NCI-H2081 treated with DMSO at 0.1 percent for 48 hours (cell line): ENCODE data around the gene UTP15.

Experiments used
- DNase-seq: peaks from one replicate; lab custom pipeline; 2025; lab: John Stamatoyannopoulos, UW

The UTP15 gene

GRCh38 chr5:73565969-73566547, 515 bp downstream of the UTP15 start:
- DNase-seq, result no peak

GRCh38 chr5:73582285-73583145, 17.0 kb downstream of the UTP15 start:
- DNase-seq, result no peak

DNA sequence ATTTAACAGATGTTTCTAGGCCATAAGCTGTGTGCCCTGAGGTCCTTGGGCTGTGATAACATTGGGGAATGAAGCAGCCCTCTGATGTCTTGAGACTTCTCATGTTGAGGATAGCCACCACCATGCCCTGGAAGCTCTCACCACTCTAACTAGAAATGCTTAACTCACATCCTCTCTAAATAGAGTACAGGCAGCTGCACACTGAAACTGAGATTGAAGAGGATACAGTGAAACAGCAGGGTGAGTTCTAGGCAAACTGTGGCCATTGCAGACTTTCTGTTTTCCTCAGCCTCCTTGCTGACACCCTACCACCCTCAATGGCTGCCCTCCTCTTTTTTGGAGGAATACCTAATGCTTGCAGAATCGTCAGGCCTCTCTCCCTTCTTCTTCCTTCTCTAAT, 22.4 kb downstream of the UTP15 start:
- no peak for DNase-seq

DNA sequence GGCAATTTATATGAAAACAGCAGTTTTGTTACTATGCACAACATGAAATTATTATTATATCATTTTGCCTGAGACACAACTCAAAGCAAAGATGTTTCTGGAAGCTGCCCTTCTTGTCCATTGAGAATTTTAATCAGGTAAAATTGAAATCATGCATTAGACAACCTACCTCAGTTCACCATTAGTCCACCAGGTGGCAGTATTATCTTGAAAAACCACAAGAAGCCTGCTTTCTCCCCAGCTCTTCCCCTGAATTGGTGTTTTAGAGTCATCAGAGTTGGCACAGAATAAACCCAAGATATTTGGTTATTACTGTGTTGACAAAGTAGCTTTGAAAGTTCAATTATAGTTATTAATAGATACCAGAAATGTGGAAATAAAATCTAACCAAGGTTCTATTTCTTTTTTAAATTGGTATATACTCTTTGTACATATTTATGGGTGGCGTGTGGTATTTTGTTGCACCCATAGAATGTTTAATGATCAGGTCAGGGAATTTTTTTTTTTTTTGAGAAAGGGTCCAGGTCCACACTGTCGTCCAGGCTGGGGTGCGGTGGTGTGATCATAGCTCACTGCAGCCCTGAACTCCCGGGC, 25.7 kb downstream of the UTP15 start:
- peak; percentile 36 for DNase-seq

GRCh38 chr5:73591698-73592501, 26.4 kb downstream of the UTP15 start:
- no peak for DNase-seq

DNA sequence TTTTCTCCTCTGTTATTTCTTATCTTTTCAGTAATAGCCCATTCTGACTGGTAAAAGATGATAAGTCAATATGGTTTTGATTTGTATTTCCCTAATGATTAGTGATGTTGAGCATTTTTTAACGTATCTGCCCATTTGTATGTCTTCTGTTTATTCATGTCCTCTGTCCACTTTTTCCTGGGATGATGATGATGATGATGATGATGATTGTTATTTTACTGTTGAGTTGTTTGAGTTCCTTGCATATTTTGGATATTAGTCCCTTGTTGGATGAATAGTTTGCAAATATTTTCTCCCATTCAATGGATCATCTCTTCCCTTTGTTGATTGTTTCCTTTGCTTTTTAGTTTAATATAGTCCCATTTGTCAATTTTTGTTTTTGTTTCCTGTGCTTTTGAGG, 27.0 kb downstream of the UTP15 start:
- DNase-seq, result no peak

GRCh38 chr5:73596705-73597328, 31.3 kb downstream of the UTP15 start:
- DNase-seq, result no peak

DNA sequence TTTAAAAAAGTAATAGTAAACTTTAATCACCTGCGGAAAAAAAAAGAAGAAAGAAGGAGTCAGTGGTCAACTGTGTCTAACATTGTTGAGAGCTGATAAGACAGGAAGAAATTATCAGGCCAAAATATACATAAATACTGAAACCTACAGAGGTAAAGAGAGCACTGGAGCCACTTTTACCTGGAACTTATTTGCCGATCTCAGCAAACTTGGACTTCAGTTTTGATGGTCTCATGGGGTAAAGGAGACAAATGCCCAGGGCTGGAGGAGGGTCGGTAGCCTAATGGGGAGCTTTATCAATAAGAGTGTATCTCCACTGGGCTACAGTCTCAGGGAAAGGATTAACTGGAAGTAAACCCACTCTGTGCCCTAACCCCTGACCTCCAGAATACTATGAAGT, 33.8 kb downstream of the UTP15 start:
- no peak for DNase-seq

- DNase-seq, result no peak
Observed at GRCh38 chr5:73603998-73604397, 38.5 kb downstream of the UTP15 start.

GRCh38 chr5:73605223-73606087, 39.9 kb downstream of the UTP15 start:
- DNase-seq, result no peak

- no peak for DNase-seq
Observed at GRCh38 chr5:73606206-73606753, 40.7 kb downstream of the UTP15 start.

GRCh38 chr5:73607228-73607627, 41.7 kb downstream of the UTP15 start:
- no peak for DNase-seq

GRCh38 chr5:73612799-73613198, 47.3 kb downstream of the UTP15 start:
- DNase-seq, result no peak

GRCh38 chr5:73615085-73615484, 49.5 kb downstream of the UTP15 start:
- no peak for DNase-seq

DNA sequence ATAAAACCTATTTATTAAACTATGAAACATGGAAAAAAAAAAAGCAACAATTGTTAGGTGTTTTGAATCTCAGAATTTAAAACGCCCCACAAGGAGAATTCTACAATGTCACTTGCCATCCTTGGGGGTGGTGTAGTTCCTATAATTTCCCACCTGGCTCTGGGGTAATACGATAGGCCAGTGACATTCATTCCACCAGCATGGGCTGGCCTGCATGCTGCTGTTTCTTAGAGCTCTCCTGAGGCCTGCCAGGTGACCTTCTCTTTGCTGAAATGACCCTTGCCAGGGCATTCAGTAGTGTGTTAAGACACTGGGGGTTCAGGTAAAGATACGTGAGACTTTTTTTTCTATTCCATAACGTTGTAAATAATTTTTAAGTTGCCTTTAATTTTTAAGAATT, 50.4 kb downstream of the UTP15 start:
- DNase-seq, result no peak

DNA sequence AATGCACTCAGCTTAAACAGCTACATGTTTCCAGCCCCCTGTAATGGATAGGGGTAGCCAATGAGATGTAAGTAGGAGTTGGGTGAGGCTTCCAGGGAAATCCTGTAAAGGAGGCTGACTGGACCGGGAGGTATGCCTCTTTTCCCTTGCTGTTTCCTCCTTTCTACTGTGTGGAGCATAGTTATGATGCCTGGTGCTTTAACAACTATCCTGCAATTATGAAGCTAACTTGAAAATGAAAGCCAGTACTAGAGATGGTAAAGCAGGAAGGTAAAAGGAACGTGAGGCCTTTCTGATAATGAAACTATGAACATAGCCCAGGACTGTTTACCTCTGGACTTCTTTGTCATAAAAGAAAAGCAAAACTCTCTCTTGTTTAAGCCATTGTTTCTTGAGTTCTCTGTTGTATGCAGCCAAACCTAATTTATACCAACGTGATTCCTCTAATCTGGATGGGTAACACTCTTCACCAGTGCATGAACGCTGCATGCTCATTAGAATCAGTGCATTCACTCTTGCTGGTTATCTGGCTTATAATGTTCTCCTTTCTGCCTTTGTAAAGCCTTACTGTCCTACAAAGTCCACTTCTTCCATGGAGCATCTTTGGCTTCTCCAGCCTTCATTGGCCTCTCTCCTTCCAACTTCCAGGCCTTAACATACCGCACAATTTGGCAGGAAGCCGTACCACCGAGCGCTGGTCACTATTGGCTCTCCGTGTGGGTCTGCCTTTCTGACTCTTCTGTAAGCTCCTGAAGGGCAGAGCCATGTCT, 52.2 kb downstream of the UTP15 start:
- no peak for DNase-seq

DNA sequence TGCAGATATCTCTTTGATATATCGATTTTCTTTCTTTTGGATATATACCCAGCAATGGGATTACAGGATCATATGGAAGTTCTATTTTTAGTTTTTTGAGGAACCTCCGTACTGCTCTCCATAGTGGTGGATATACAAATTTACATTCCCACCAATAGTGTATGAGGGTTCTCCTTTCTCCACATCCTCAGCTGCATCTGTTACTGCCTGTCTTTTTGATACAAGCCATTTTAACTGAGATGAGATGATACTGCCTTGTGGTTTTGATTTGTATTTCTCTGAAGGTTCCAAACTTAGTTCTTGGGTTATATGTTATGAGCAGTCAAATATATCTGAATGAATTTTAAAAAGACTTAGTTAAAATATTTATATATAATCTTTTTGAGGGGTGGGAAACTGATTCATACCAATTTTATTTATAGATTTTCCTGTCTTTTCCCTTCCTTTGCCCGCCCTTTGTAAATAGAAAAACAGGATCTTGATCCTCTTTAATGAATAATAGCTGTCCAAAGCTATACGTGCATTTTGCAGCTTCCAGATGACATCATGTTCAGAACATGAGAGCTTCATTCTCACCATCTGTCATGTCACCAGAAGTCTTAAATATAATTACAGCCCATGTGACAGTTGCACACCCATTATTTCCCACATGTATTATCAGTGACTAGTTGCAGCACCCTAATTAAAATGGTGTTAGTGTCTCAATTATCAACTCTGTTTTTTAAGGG, 54.2 kb downstream of the UTP15 start:
- DNase-seq, result no peak

GRCh38 chr5:73620334-73620687, 54.8 kb downstream of the UTP15 start:
- DNase-seq, result no peak

DNA sequence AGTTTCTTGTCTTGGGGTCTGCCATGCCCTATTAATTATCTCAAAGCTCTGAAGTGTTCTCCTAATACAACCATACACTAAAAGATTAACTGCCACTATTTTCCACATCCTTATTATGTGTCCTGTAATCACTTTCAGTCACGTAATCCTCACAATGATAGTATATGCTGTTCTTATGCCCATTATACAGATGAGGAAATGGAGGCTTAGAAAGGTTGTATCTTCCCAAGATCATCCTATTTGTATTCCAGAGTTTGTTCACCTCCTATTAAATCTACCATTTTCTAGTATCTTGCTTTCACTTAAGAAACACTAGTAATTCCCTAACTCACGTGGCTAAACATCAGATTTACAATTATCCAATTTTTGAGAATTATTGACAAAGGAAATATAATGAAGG, 57.5 kb downstream of the UTP15 start:
- DNase-seq, result no peak
